ENCODE measurements around the gene CSK. TPM values are rescaled to one million over a fixed set of nuclear protein-coding genes. Genes with fewer than 3 reads are reported as not detected.

CSK gene
- total RNA-seq, 2 experiments from 2014 or later: 112 to 355 TPM

DNA sequence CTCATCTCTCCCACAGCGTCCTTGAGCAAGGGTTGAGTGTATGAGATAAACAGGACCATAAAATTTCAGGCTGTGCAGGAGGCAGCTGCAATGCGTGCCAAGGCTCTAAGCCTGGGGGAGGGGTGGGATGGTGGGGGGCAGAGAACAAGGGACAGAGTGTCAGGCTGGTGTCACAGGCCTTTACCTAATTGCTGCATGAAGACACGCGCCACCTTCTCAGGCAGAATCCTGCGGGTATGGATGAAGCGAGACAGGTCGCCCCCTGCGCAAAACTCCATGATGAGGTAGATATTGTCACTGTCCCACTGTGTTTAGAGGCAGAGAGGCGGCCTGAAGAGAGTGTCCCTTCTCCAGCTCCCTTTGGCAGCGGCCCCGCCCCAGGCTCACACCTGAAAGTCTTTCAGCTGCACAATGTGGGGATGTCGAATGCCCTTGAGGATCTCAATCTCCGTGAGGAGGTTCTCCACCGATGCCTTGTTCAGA lies 60.1 kb downstream of the CSK start:
- ChIA-PET CTCF (ENCODE audit: unreplicated experiment) (interaction anchor here (0.6 to 1.9 kb wide), 2 partner anchors 15 to 60 kb away, joined by 4 to 6 read pairs; no protein-coding TSS in a partner anchor), POLR2A (no interaction called here)
- Histone ChIP-seq H4K20me1 (ENCODE audit: insufficient read depth, low read length) (no peaks in the 10 kb centered on the region), H3K79me2 (ENCODE audit: insufficient read depth, low read depth, low read length) (no peaks in the 10 kb centered on the region), H3K36me3 (ENCODE audit: insufficient read depth, low read length) (peaks cover 5% of the 10 kb centered on the region; the same call in 1 of the 2 replicates), H3K9me3 (ENCODE audit: low read length) (no peaks in the 10 kb centered on the region), H3K4me3 (ENCODE audit: low read depth, low read length, poor library complexity, severe bottlenecking) (peak overlapping the region; percentile 73), H3K4me2 (ENCODE audit: low read length) (peak overlapping the region; percentile 66), H3K9me2 (ENCODE audit: insufficient read depth, low read length) (no peaks in the 10 kb centered on the region), H2AFZ (ENCODE audit: low read length) (no peak overlapping the region), H3K27ac (ENCODE audit: low read depth, low read length, poor library complexity, severe bottlenecking) (no peak overlapping the region), H3K4me1 (ENCODE audit: insufficient read depth, low read length, poor library complexity, severe bottlenecking) (peaks cover 35% of the 10 kb centered on the region)
- no peak for DNase-seq (ENCODE audit: low spot score)
- intact Hi-C loops (cut with micrococcal nuclease; ENCODE audit: unreplicated experiment): loop anchor here (1.0 to 2.0 kb wide), 2 partner anchors 71 to 108 kb away; no protein-coding TSS in a partner anchor
- no TSS peak for BruUV-seq (replicated peaks)
- TF ChIP-seq EZH2phosphoT487 (IDR thresholded peaks at IDR 0.05; ENCODE audit: borderline replicate concordance, low read depth, low read length) (no peak), CTCF (conservative IDR thresholded peaks at IDR 0.05; ENCODE audit: low read length) (no peak)

DNA sequence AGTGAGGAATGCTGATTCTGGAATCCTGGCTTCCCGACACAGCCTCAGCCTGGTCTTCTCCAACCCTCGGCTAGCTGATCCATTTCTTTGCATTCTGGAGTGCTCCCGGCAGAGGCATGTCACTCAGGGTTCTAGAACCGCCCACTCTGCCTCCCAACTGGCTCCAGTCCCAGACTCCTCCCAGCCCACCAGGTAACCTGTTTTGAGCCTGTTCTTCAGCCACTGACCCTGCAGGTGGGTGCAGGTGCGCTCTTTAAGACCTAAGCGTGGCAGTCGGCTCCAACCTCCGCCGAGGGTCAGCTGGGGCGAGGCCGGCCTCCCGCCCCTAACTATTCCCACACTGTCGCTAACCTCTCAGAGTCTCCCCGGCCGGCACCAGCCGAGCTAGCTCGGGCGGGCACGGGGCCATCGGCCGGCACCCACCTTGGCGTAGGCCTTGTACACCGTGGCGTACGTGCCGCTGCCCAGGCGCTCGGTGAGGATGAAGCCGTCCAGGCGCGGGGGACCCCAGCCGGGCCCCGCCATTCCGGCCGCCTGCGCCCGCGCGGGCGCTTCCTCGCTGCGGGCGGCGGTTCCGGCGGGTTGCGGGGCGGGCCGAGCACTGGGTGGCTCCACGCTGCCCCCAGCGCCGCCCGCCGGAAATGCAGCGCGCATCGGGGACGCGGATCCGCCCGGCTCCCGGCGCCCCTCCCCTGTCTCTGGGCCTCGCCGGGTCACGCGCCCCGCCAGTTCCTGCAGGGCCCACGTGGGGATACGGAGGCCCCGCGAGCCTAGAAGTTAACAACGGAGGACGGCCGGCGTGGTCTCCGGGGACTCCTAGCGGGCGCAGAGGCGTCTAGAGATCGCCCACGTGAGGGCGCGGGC lies 60.9 kb downstream of the CSK start, which contains the start of gene ULK3:
Gene ULK3 (minus strand): TSS at position 576 of the 864 bp plus-strand sequence. CDS start 51 bp downstream, at position 525.
- Histone ChIP-seq H3K36me3 (ENCODE audit: insufficient read depth, low read length) (peaks cover 10% of the 10 kb centered on the region), H3K79me2 (ENCODE audit: insufficient read depth, low read depth, low read length) (no peaks in the 10 kb centered on the region), H3K9me3 (ENCODE audit: low read length) (no peaks in the 10 kb centered on the region), H2AFZ (ENCODE audit: low read length) (peak within 1 kb of the TSS; percentile 86), H3K9me2 (ENCODE audit: insufficient read depth, low read length) (no peaks in the 10 kb centered on the region), H3K4me1 (ENCODE audit: insufficient read depth, low read length, poor library complexity, severe bottlenecking) (peaks cover 35% of the 10 kb centered on the region), H3K4me2 (ENCODE audit: low read length) (peak within 1 kb of the TSS; percentile 66), H3K27ac (ENCODE audit: low read depth, low read length, poor library complexity, severe bottlenecking) (peak within 1 kb of the TSS; percentile 47), H4K20me1 (ENCODE audit: insufficient read depth, low read length) (no peaks in the 10 kb centered on the region), H3K4me3 (ENCODE audit: low read depth, low read length, poor library complexity, severe bottlenecking) (peak within 1 kb of the TSS; percentile 73)
- ChIA-PET CTCF (ENCODE audit: unreplicated experiment) (interaction anchor here (1.1 to 1.7 kb wide), 2 partner anchors 16 to 59 kb away, joined by 3 to 4 read pairs; no protein-coding TSS in a partner anchor), POLR2A (interaction anchor here (0.6 to 1.3 kb wide), 3 partner anchors 16 to 71 kb away, joined by 3 to 5 read pairs (median 3); no protein-coding TSS in a partner anchor)
- BruUV-seq (replicated peaks): no TSS peak
- intact Hi-C loops (cut with micrococcal nuclease; ENCODE audit: unreplicated experiment): loop anchor here (1.0 to 2.0 kb wide), 3 partner anchors 58 to 107 kb away; no protein-coding TSS in a partner anchor
- DNase-seq (ENCODE audit: low spot score): peak; percentile 91
- TF ChIP-seq CTCF (conservative IDR thresholded peaks at IDR 0.05; ENCODE audit: low read length) (peak; percentile 68), EZH2phosphoT487 (IDR thresholded peaks at IDR 0.05; ENCODE audit: borderline replicate concordance, low read depth, low read length) (no peak)

Measured in OCI-LY7 (cell line).